NCI-H146 (cell line): ENCODE results near the gene PSTPIP1.

Experiments
- DNase-seq: peaks from one replicate; lab custom pipeline; 2025; lab: John Stamatoyannopoulos, UW

The PSTPIP1 gene

GRCh38 chr15:77044228-77045042, 49.5 kb downstream of the PSTPIP1 start:
- DNase-seq, result no peak

- DNase-seq, result no peak
Measured at GRCh38 chr15:77045985-77046384, 51.1 kb downstream of the PSTPIP1 start.

GRCh38 chr15:77046704-77047412, 51.9 kb downstream of the PSTPIP1 start:
- DNase-seq, result no peak

DNA sequence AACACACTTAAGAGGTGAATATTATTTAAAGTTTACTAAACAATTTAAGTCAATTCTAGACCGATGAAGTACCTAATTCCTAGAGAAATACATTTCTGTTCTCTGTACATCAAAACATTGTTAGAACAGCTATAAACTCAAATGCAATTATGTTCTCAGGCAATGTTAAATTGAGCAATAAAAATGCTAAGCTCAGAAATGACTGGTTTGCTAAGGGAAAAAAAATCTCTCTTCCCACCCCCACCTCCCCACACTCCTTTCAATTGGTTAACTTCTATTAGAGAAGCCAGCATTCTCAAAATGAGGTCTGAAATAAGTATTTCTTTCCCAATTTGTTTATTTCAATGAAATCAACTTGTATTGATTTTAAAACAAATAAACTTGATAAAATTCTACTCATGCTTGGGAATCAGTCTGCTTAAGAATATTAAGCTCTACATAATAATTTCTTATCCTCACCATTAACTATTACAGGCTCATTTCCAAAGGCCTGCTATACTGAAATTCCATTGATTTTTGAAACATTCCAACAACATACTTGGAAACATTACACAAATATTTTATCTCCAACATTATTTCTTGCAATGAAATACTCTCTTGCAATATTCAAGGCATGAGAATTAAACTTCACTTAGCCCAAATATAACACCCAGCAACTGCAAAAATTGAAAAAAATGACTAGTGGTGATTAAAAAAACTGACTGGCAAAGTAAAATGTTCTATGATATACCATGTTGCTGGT, 53.4 kb downstream of the PSTPIP1 start:
- DNase-seq, result no peak

GRCh38 chr15:77052556-77052955, 57.6 kb downstream of the PSTPIP1 start:
- DNase-seq, result no peak

- DNase-seq, result no peak
Measured at GRCh38 chr15:77053709-77054108, 58.8 kb downstream of the PSTPIP1 start.

- no peak for DNase-seq
Measured at GRCh38 chr15:77057072-77057471, 62.1 kb downstream of the PSTPIP1 start.

DNA sequence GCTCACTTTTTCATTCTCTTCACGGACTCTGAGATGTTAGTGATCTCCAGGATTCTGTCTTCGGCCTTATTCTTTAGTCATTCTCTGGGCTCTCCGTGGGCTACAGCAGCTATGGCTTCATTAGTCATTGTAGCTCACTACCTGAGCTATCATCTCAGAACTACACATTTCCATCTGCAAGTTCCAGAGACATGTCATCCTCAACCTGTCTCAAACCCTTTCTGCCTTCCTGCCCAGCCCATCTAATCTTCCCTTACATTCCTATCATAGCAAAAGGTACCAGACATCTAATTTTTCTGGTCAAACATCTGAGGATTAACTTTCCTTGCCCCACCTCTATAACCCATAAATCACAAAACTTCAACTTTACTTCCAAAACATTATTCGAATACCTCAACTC, 62.8 kb downstream of the PSTPIP1 start:
- DNase-seq, result no peak

DNA sequence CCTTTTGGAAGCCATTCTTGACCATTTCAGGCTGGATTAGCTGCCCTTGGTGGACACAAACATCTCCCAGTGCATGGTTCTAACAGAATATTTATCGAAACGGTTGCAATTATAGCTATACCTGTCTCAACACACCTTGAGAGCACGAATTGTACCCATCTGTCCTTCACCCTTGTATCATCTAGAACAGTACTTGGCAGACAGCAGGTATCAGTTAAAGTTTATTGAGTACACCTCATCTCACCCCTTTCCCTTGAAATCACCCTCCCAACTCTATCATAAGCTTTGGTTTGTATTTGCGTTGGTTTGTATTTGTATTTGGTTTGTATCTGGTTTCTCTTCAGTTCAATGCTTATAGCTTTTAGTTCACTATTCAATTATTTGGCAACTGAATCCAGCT, 63.5 kb downstream of the PSTPIP1 start:
- no peak for DNase-seq

DNA sequence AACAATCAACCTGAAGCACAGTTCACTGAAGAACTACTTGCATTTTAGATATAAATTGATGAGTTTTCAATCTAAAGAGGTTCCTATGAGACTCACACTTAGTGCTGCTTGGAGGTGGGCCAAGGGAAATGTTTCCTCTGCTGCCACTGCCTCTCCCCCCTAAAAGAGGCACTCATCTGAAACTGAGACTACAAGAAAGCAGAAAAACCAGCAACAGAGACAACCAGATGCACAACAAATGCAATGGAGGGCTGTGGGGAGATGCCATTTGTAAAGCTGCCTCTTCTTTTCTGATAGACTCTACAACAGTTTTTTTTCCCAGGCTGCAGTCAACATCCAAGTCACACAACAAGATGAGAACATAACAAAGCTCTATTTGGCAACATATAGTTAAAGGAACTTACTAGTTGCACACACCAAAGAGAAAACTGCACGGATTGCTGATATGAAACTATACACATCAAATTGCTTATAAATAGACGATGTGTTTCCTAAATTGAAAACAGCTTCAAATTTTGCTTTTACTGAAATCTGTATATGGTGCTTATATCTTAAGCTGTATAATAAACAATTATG, 64.9 kb downstream of the PSTPIP1 start:
- DNase-seq, result no peak

DNA sequence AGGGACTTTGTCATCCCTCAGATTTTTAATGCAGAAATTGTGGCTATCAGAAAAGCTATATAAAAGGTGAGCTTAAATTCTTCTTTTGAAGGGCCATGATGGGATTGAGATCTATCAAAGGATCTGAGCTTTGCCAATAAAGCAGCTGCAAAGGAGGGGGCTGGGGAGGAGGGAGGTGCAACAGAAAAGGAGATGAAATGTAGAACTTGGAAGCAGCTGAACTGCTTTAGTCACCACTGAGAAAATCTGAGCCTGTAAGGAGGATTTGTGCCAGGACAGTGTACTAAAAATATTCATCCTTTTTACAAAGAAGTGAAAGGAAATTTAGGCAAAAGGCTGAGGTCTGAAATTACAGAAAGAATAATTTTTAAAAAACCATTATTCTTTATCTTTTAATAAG, 65.6 kb downstream of the PSTPIP1 start:
- no peak for DNase-seq

DNA sequence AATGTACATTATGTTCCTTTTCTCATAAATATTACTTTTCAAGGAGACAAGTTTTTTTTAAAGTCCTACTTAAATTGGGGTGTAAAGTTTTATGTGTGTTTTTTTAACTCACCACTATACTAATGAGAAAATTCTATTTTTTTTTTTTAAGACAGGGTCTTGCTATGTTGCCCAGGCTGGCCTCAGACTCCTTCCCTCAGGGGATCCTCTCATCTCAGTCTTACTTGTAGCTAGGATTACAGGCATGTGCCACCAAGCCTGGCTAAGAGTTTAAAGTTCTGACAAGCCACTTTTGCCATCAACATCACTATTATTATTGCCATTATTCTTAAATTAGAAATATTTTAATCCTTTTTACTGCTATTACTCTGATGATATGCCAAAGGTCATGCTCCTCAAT, 68.3 kb downstream of the PSTPIP1 start:
- no peak for DNase-seq

- no peak for DNase-seq
Measured at GRCh38 chr15:77064063-77064462, 69.1 kb downstream of the PSTPIP1 start.

- DNase-seq, result no peak
Measured at GRCh38 chr15:77064539-77065308, 69.8 kb downstream of the PSTPIP1 start.

DNA sequence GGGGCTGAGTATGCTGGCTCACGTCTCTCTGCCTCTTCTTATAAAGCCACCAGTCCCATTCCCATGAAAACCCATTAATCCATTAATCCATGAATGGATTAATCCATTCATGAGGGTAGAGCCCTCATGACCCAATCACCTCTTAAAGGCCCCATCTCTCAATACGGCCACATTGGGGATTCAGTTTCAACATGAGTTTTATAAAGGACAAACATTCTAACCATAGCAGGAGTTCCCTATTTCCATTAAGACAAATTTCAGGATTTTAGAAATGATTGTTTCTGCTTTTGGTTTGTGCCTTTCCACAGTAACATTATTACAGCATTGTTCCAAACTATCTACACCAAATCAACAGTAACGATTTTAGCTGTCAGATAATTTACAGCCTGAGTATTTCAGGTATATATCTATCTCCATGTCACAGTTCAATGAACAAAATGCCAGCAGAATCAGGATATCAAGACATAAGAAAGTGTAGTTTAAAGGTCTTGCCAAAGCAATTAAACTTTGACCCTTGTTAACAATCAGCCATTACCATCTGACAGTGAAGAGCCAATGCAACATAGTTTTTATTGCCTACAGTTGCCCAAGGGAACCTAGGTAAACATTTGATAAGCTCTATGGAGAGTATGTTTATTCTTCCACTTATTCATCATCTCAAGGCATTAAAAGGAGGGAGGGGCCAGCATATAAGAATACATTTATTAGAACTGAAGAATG, 72.2 kb downstream of the PSTPIP1 start:
- DNase-seq, result peak; percentile 29

DNA sequence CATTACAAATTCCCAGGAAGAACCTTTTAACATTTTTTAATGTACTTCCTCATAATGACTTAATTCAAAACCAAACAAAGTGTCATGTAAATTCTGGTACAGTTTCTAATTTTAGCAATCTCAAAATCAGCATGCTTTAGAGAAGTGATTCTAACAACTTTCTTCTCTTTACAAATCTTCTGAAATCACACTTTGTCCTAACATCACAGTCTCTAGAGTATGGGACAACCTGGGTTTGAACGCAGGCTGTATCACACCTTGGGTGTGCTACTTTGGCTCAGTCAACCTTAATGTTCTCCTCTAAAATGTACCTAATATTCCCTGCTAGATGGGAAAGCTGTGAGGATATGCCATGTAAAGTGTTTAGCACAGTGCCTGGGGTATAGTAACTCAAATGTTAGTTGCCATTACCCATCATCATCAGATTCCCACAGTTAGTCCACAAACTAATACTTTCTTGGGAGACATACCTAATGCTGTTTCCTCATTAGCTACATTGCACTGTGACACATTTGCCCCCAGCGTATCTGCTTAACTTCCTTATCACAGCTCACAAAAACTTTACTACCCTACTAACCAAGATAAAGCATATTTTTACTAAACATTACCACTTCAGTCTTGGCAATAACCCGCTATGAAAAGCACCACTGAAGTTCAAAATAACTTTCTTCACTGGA, 72.9 kb downstream of the PSTPIP1 start:
- DNase-seq, result no peak

- no peak for DNase-seq
Measured at GRCh38 chr15:77068633-77069032, 73.7 kb downstream of the PSTPIP1 start.

DNA sequence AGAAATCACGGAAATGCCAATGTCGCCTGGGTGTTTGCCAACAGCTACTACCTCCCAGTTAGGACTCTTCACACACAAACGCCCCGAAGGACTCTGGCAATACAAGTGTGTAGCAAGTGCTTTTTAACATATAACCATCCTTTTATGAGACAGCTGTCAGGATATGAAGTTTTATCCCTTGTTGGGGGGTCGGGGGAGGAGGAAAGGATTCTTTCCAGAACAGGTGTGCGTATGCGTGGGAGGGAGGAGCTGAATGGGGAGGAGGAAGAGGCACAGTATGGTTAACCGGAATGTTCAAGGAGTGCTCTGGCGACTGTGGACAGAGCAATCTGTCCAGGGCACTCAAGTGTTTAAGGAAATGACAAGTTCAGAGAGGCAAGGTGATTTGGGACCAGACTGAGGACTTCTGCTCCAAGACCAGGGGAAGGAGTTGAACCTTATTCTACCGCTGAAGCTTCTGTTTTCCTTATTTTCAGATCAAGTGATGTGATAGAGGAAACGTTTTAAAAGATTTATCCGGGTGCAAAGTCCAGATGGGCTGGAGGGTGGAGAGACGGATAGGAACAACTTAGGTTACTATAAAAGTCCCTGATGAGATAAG, 74.7 kb downstream of the PSTPIP1 start:
- DNase-seq, result no peak

- DNase-seq, result no peak
Measured at GRCh38 chr15:77070180-77070494, 75.2 kb downstream of the PSTPIP1 start.
